Mesenchymal stem cell (in vitro differentiated cells and primary cell): ENCODE data around the gene OR8S1.
"Not testable (repeated sequence)": the region's sequence is repeated elsewhere in the genome, so short reads cannot be mapped to it uniquely, and the experiment has no call there.

Experiments
- DNase-seq: peaks from one replicate; pipeline ENCODE4 v3.0.0-alpha.2; 2013
- H2AFZ ChIP-seq: one replicate; pipeline ENCODE4 v1.6.1; 2013; ENCODE audit warnings: low read depth, mild to moderate bottlenecking, control low read depth, inconsistent platforms, low read length, moderate library complexity
- H2AK5ac ChIP-seq: 2 replicates; pipeline ENCODE4 v1.6.1; 2013; ENCODE audit warnings: low read length, moderate library complexity, mild to moderate bottlenecking, inconsistent platforms; ENCODE audit not compliant: severe bottlenecking
- H2BK120ac ChIP-seq: one replicate; pipeline ENCODE4 v1.6.1; 2013; ENCODE audit warnings: low read depth, mild to moderate bottlenecking, inconsistent platforms, low read length, moderate library complexity
- H2BK12ac ChIP-seq, 2 experiments: one replicate each; pipeline ENCODE4 v1.6.1; 2013; ENCODE audit warnings: inconsistent platforms in 2 of 2, low read length in 2 of 2, mild to moderate bottlenecking in 2 of 2, moderate library complexity in 2 of 2, control low read depth in 1 of 2
- H2BK15ac ChIP-seq: one replicate; pipeline ENCODE4 v1.6.1; 2013; ENCODE audit warnings: mild to moderate bottlenecking, low read depth, inconsistent platforms; ENCODE audit not compliant: poor library complexity, severe bottlenecking
- H2BK5ac ChIP-seq: 2 replicates; pipeline ENCODE4 v1.6.1; 2013; ENCODE audit warnings: low read depth, mild to moderate bottlenecking, low read length, control low read depth, inconsistent platforms; ENCODE audit not compliant: poor library complexity, severe bottlenecking
- H3K14ac ChIP-seq, 2 experiments: one replicate each; pipeline ENCODE4 v1.6.1; 2013; ENCODE audit warnings: inconsistent platforms in 2 of 2, low read length in 2 of 2, control low read depth in 1 of 2, mild to moderate bottlenecking in 1 of 2, moderate library complexity in 1 of 2
- H3K18ac ChIP-seq, 2 experiments: one replicate each; pipeline ENCODE4 v1.6.1; 2013; ENCODE audit warnings: inconsistent platforms in 2 of 2, low read length in 2 of 2, control low read depth in 1 of 2, low read depth in 1 of 2, mild to moderate bottlenecking in 1 of 2
- H3K23ac ChIP-seq, 2 experiments: one replicate each; pipeline ENCODE4 v1.6.1; 2013; ENCODE audit warnings: inconsistent platforms in 2 of 2, low read length in 2 of 2, mild to moderate bottlenecking in 2 of 2, moderate library complexity in 2 of 2, control low read depth in 1 of 2
- H3K27ac ChIP-seq: 2 replicates; pipeline ENCODE4 v1.5.1; 2013; ENCODE audit warnings: mild to moderate bottlenecking, moderate library complexity, low read length, control low read depth, inconsistent platforms; ENCODE audit not compliant: poor library complexity, severe bottlenecking
- H3K27me3 ChIP-seq, 2 experiments: 2 replicates each; pipeline versions ENCODE4 v1.6.1 to v1.7.0; 2013; ENCODE audit warnings: low read length in 2 of 2, mild to moderate bottlenecking in 2 of 2, moderate library complexity in 2 of 2, control low read depth in 1 of 2, inconsistent platforms in 1 of 2; ENCODE audit not compliant: control insufficient read depth in 1 of 2, insufficient read depth in 1 of 2
- H3K36me3 ChIP-seq, 2 experiments: 2 replicates each; pipeline versions ENCODE4 v1.6.1 to v1.7.0; 2013; ENCODE audit warnings: low read length in 2 of 2, control low read depth in 1 of 2, inconsistent platforms in 1 of 2, low read depth in 1 of 2, mild to moderate bottlenecking in 1 of 2; ENCODE audit not compliant: insufficient read depth in 2 of 2, control insufficient read depth in 1 of 2
- H3K4ac ChIP-seq, 2 experiments: one replicate each; pipeline ENCODE4 v1.6.1; 2013; ENCODE audit warnings: inconsistent platforms in 2 of 2, low read length in 2 of 2, mild to moderate bottlenecking in 2 of 2, moderate library complexity in 2 of 2, control low read depth in 1 of 2, low read depth in 1 of 2
- H3K4me1 ChIP-seq: 2 replicates; pipeline ENCODE4 v1.6.1; 2013; ENCODE audit warnings: low read depth, low read length, control low read depth; ENCODE audit not compliant: control insufficient read depth, insufficient read depth
- H3K4me2 ChIP-seq: 2 replicates; pipeline ENCODE4 v1.6.1; 2013; ENCODE audit warnings: low read length, mild to moderate bottlenecking, inconsistent platforms; ENCODE audit not compliant: poor library complexity, severe bottlenecking
- H3K4me3 ChIP-seq, 2 experiments: 2 replicates each; pipeline versions ENCODE4 v1.5.1 to v1.7.0; 2013; ENCODE audit warnings: low read length in 2 of 2, mild to moderate bottlenecking in 2 of 2, control low read depth in 1 of 2, low read depth in 1 of 2; ENCODE audit not compliant: insufficient read depth in 1 of 2
- H3K79me1 ChIP-seq: replicated peaks from 2 replicates; pipeline ENCODE4 v1.6.1; 2013; ENCODE audit warnings: mild to moderate bottlenecking, control low read depth, low read length, inconsistent platforms; ENCODE audit not compliant: poor library complexity, severe bottlenecking
- H3K9ac ChIP-seq: 2 replicates; pipeline ENCODE4 v1.7.0; 2013; ENCODE audit warnings: mild to moderate bottlenecking, low read length, moderate library complexity
- H3K9me3 ChIP-seq: 2 replicates; pipeline ENCODE4 v1.7.0; 2013; ENCODE audit warnings: mild to moderate bottlenecking, low read length; ENCODE audit not compliant: control insufficient read depth
- H4K8ac ChIP-seq: one replicate; pipeline ENCODE4 v1.6.1; 2013; ENCODE audit warnings: inconsistent platforms, mild to moderate bottlenecking, low read length, moderate library complexity
- H4K91ac ChIP-seq: one replicate; pipeline ENCODE4 v1.6.1; 2013; ENCODE audit warnings: mild to moderate bottlenecking, low read length, inconsistent platforms
- WGBS: methylation state at CpG from one replicate; pipeline ENCODE4 v1.1.7; 2013; ENCODE audit warnings: mixed read lengths; 5-methylcytosine and 5-hydroxymethylcytosine counted together

OR8S1 gene

DNA sequence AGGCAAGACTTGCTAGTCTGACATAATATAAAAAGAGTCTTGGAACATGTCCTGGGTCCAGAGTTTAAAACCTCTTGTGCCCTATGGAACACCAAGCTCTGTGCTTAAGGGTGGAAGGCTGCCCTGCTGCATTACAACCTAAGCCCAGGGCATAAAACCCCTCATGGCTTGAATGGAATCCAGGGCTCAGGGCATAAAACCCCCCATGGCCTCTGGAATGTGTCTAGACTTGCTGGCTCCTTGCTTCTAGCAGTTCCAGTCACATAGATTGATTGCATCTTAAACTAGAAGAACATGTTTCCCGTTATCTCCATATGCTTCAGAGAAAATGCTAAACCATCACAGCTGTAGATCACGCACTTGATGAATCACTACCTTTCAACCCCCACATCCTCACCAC is 18.6 kb upstream of the OR8S1 start:
- not testable (repeated sequence) for H3K4ac ChIP-seq, H3K4me3 ChIP-seq, H2BK12ac ChIP-seq, H3K4me2 ChIP-seq, H4K8ac ChIP-seq, H3K36me3 ChIP-seq, H2AK5ac ChIP-seq, H2BK120ac ChIP-seq, H3K4me1 ChIP-seq, H3K23ac ChIP-seq, H2AFZ ChIP-seq, H3K14ac ChIP-seq, H2BK15ac ChIP-seq, H3K79me1 ChIP-seq, H3K27ac ChIP-seq, H4K91ac ChIP-seq, H3K18ac ChIP-seq, H3K9ac ChIP-seq, DNase-seq, H2BK5ac ChIP-seq
- peaks cover 10% of the 10 kb centered on the region for H3K9me3 ChIP-seq
- 73% methylated on average over 2 of the region's 2 CpGs for WGBS
- peaks cover 0 to 25% of the 10 kb centered on the region in 2 experiments for H3K27me3 ChIP-seq

DNA sequence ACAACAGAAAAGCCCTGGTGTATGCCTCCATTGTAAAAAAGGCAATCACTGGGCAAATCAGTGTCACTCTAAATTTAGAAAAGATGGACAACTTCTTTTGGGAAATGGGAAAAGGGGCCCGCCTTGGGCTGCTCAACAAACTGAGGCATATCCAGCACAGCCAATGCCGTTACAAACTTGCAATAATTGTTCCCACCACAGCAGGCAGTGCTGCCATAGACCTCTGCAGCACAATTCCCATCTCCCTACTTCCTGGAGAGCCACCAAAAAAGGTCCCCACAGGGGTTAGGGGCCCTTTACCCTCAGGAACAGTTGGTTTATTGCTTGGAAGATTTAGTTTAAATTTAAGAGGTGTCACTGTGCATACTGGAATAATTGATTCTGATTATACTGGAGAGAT is 16.4 kb upstream of the OR8S1 start:
- Histone ChIP-seq H3K36me3 (no peaks in the 10 kb centered on the region), H2BK5ac (no peak overlapping the region), H3K9ac (no peak overlapping the region), H3K27ac (no peak overlapping the region), H3K79me1 (no peaks in the 10 kb centered on the region), H2AFZ (no peak overlapping the region), H3K9me3 (peaks cover 10% of the 10 kb centered on the region), H3K14ac (no peak overlapping the region), H3K23ac (no peak overlapping the region), H2AK5ac (no peak overlapping the region), H3K4me2 (no peak overlapping the region), H3K27me3 (peaks cover 0 to 19% of the 10 kb centered on the region in 2 experiments), H2BK12ac (no peak overlapping the region), H3K4me1 (no peaks in the 10 kb centered on the region), H3K4me3 (no peak overlapping the region), H3K18ac (no peak overlapping the region), H4K8ac (no peak overlapping the region), H4K91ac (no peak overlapping the region), H2BK120ac (no peak overlapping the region), H3K4ac (no peak overlapping the region), H2BK15ac (no peak overlapping the region)
- 55% methylated on average over 2 of the region's 2 CpGs for whole genome bisulfite sequencing
- DNase-seq: no peak

DNA sequence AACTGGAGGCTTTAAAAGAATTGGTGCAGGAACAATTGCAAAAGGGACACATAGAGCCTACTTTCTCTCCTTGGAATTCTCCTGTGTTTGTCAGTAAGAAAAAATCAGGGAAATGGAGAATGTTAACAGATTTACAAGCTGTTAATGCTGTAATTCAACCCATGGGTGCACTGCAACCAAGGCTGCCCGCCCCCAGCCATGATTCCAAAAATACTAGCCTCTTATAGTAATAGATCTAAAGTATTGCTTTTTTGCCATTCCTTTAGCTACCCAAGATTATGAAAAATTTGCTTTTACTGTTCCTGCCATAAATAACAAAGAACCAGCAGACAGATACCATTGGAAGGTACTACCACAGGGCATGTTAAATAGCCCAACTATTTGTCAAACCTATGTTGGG is 15.3 kb upstream of the OR8S1 start:
- H3K4me2 ChIP-seq: no peak overlapping the region
- H2BK120ac ChIP-seq: no peak overlapping the region
- no peak overlapping the region for H4K91ac ChIP-seq
- no peak overlapping the region for H2AFZ ChIP-seq
- no peak overlapping the region for H2BK15ac ChIP-seq
- H3K23ac ChIP-seq: no peak overlapping the region
- H3K14ac ChIP-seq: no peak overlapping the region
- H3K9me3 ChIP-seq: peaks cover 10% of the 10 kb centered on the region
- WGBS: 0% methylated on average over 1 of the region's 1 CpG
- H3K27me3 ChIP-seq: peaks cover 0 to 21% of the 10 kb centered on the region in 2 experiments
- no peak overlapping the region for H3K18ac ChIP-seq
- H2AK5ac ChIP-seq: no peak overlapping the region
- no peak overlapping the region for H2BK5ac ChIP-seq
- no peak overlapping the region for H4K8ac ChIP-seq
- no peak overlapping the region for H3K4ac ChIP-seq
- DNase-seq: no peak
- no peak overlapping the region for H3K4me3 ChIP-seq
- H3K79me1 ChIP-seq: no peaks in the 10 kb centered on the region
- H3K36me3 ChIP-seq: no peaks in the 10 kb centered on the region
- no peak overlapping the region for H3K9ac ChIP-seq
- H2BK12ac ChIP-seq: no peak overlapping the region
- no peak overlapping the region for H3K27ac ChIP-seq
- H3K4me1 ChIP-seq: no peaks in the 10 kb centered on the region

DNA sequence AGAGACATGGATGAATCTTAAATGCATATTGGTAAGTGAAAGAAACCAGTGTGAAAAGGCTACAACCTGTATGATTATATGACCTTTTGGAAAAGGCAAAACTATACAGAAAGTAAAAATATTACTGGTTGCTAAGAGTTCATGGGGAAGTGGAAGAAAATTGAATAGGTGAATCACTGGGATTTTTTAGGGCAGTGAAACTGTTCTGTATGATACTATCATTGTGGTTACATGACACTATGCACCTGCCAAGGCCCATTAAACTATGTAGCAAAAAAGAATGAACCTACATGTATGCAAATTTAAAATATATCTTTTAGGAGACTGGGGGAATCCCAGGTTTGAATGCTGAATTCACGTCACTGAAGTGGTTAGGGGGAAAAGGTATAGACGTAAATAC is 12.6 kb upstream of the OR8S1 start:
- H3K9ac ChIP-seq: no peak overlapping the region
- no peak overlapping the region for H2BK120ac ChIP-seq
- no peaks in the 10 kb centered on the region for H3K79me1 ChIP-seq
- H2AK5ac ChIP-seq: no peak overlapping the region
- H2BK5ac ChIP-seq: no peak overlapping the region
- H3K27ac ChIP-seq: no peak overlapping the region
- H2AFZ ChIP-seq: no peak overlapping the region
- DNase-seq: no peak
- no peak overlapping the region for H3K23ac ChIP-seq
- H3K36me3 ChIP-seq: no peaks in the 10 kb centered on the region
- no peak overlapping the region for H2BK15ac ChIP-seq
- H3K4me3 ChIP-seq: no peak overlapping the region
- peaks cover 0 to 7% of the 10 kb centered on the region in 2 experiments for H3K27me3 ChIP-seq
- no peaks in the 10 kb centered on the region for H3K4me1 ChIP-seq
- WGBS: 33% methylated on average over 2 of the region's 2 CpGs
- no peak overlapping the region for H4K8ac ChIP-seq
- peaks cover 10% of the 10 kb centered on the region for H3K9me3 ChIP-seq
- no peak overlapping the region for H3K4me2 ChIP-seq
- no peak overlapping the region for H3K18ac ChIP-seq
- no peak overlapping the region for H2BK12ac ChIP-seq
- H3K14ac ChIP-seq: no peak overlapping the region
- no peak overlapping the region for H3K4ac ChIP-seq
- no peak overlapping the region for H4K91ac ChIP-seq
